ENCODE results near the gene SPPL2B.

GRCh38 chr19:2329149-2329478, 630 bp downstream of the SPPL2B start:
- TF ChIP-seq CTCF (IDR thresholded peaks at IDR 0.05): no peak
- no peak for TF ChIP-seq POLR2AphosphoS5 (IDR thresholded peaks at IDR 0.05; ENCODE audit: low read depth, low read length)

Data from Panc1 (cell line).